Hematopoietic multipotent progenitor cell treated with erythropoietin and hydrocortisone succinate and interleukin-3 and kit ligand, for 6 days (in vitro differentiated cells): ENCODE results near the gene PROSER1.
"Not testable (repeated sequence)": the region's sequence is repeated elsewhere in the genome, so short reads cannot be mapped to it uniquely, and the experiment has no call there.

Experiments used
- DNase-seq: peaks from one replicate; pipeline ENCODE4 v3.0.0-alpha.2; 2015

The PROSER1 gene

DNA sequence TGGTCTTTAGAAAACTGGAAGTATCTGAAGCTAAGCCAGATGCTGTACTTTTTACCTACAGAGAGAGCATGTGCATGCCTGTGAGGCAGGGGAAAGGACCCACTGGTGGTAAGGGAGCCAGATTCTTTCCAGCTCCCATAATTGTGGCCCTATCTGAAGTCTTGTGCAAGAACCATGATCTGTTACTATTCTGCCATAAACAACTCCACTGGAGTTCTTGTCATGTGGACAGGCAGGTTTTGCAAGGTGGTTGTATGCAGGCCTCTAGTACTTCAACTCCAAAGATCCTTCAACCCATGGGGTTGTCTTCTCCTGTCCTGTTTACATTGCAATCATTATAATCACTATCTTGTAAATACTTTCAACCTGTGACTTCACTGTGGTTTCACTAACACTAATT, 14.1 kb downstream of the PROSER1 start:
- no peak for DNase-seq

GRCh38 chr13:39023316-39023715, 14.6 kb downstream of the PROSER1 start:
- DNase-seq, result no peak

GRCh38 chr13:39020853-39021462, 16.9 kb downstream of the PROSER1 start:
- no peak for DNase-seq

DNA sequence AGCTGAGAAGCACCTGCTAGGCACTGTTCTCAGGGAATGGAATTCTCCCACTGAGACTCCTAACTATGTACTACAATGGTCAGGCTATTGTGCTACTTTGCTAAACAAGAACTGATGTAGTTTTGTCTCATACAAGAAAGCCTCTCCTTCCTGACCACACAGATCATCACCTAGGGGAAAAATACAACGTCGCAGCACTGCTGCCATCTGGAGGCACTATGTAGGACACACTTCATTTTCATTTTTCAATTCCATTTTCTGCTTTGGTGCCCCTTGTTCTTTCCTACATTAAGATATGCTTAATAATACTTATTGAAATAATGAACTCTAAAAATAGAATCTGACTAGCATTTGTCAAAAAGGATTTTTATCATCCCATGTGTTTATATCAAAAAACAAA, 21.1 kb downstream of the PROSER1 start:
- peak; percentile 62 for DNase-seq

DNA sequence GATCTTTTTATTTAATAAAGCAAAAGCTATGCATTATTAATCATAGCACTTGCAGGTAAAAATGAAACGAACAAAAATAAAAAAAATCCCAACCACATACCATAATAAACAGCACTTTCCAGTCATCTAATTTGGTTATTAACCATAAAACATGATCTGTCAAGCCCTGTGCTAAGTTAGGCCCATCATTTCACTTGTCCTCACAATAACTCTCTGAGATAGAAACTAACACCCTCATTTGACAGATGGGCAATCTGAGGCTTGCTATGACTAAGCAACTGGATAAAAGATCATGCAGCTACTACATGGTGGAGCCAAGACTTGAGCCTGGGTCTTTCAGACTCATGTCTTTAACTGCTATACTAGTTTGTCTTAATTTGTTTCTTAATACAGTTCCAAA, 21.8 kb downstream of the PROSER1 start:
- DNase-seq, result no peak

- DNase-seq, result no peak
Measured at GRCh38 chr13:39013462-39013861, 24.4 kb downstream of the PROSER1 start.

- DNase-seq, result no peak
Measured at GRCh38 chr13:39012608-39013007, 25.3 kb downstream of the PROSER1 start.

GRCh38 chr13:39006371-39007111, 31.3 kb downstream of the PROSER1 start:
- not testable (repeated sequence) for DNase-seq

DNA sequence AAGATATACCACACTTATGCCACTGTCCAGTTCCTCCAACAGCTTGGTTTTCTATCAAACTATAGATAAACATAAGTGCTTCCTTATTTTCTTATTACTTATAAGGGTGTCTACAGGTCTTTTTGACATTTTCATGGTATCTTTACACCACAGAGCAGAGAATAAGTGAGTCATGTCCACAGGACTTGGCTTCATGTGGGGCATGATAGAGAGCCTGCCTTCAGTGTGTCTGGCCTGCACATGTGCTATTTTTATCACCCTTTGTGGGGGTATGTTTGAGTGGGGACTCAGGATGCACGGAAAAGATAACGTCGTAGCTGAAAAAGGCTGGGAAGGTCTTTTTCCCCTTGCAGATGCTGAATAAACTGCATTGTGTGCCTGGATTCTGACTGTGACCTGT, 39.1 kb downstream of the PROSER1 start:
- DNase-seq, result peak; percentile 75

DNA sequence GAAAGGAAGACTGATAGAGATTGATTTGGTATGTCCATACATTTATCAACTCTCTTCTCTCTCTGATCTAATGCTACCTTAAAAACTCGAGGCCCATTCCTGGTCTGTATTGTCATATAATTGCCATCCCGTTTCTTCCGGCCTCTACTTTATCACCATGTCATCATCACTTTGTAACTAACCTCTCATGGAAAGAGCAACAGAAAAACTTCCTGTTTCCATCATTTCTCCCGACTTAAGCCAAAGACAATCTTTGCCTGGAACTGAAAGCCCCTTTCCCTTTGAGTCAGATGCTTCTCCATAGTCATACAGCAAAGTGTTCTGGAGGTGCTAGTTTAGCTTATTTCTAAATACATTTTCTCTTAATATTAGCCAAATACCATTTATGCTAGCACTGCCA, 44.5 kb downstream of the PROSER1 start:
- DNase-seq, result no peak

GRCh38 chr13:38990693-38991092, 47.2 kb downstream of the PROSER1 start, which contains the start of gene STOML3:
TSS of gene STOML3 (minus strand) at chr13:38990831. CDS start at chr13:38990721, 110 bp downstream.
- no peak for DNase-seq

DNA sequence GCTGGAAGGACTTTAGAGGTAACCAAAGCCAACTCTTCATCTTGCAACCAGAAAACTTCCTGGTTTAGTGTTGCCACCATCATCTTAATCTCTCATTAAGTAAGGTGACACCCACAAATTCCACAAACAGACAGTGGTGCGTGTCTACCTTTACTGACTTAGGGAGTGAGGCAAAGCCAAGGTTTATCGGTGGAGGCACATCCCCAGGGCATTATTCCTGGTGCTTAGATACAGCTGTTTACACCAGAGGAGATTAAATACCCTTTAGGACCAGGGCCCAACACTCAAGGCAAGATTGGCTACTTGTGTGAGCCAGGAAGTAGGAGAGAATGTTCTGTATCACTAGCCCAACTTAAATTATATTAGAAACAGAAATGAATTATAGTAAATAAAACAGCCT, 56.8 kb downstream of the PROSER1 start:
- DNase-seq, result no peak

GRCh38 chr13:38980750-38981078, 57.2 kb downstream of the PROSER1 start:
- no peak for DNase-seq

DNA sequence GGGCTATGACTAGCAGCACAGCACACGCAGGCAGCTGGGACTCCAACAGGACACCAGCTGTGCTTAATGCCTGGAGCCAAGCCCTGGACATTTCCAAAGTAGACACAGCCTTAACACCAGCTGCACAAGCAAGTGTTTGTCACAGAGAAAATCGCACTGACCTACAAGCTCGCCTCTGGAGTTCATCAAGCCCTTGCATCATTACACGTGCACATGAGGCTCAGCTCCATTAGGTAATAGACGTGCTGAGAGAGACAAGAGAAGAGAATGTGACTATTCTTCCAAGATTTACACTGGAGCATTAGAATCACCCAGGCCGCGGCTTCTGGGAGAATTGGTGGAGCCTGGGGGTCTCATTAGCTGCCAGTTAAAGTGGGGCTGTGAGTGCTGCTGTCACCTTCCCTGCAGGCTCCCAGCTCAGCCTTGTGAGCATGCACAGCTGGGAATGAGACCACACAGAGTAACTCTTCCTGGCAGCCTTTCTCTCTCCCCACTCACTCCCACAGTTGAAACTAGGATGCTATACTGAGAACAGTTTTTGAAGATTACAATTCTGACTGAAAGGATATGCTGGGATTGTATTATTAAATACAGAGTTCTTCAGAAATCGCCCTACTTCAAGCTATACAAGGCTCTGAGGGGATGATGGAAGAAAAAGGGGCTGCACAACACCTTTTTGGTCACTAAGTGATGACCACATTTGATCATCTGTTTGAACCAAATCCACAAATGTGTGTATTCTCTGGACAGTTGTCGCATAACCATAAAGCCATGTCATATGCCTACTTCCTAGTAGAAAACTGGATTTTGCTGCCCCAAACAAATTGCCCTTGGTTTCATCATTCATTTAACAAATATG, 57.8 kb downstream of the PROSER1 start:
- DNase-seq, result no peak

GRCh38 chr13:38970380-38971051, 67.4 kb downstream of the PROSER1 start:
- no peak for DNase-seq

DNA sequence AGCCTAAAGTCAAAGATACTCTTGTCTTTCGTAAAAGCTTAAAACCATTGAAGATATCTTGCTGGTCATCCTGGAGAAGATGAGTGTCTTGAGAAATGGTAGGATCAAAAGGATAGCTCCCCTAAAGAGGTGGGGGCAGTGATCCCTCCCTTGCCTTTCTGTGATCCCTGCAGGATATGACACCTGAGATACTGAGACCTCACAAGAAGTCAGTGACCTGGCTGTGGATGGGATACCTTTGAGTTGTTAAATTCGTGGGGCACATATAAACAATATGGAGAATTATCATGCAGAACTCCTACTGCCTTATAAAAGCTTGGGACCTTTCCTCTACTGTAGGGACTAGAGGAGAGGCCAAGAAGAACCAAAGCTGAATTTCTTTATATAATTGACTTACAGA, 68.7 kb downstream of the PROSER1 start:
- no peak for DNase-seq

DNA sequence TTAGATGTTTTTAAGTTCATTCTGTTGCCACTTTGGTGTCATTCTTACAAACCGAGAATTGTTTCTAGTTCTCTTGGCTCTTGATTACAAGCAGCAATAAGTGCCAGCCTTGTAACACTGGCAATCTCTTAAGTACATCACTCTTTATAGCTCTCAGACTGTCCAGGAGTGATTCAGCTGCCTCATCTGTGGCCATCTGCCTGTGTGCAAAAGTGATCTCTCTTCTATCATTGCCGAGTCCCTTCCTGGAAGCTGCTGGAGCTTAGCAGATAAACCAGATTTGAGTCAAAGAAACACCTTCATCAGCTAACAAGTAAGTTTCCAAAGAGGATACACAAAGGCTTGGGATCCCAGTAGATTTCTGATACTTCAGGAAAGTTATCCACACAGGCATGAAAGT, 70.4 kb downstream of the PROSER1 start:
- DNase-seq, result no peak

GRCh38 chr13:38965281-38965680, 72.6 kb downstream of the PROSER1 start:
- DNase-seq, result no peak

GRCh38 chr13:38960175-38960574, 77.7 kb downstream of the PROSER1 start:
- no peak for DNase-seq
